Stimulated activated CD4-positive, alpha-beta T cell treated with anti-CD3 and anti-CD28 coated beads, Interleukin-15, amount 100 ng/mL, for 1 hour (primary cell): ENCODE results near the gene SPATA24.
"Not testable (repeated sequence)": the region's sequence is repeated elsewhere in the genome, so short reads cannot be mapped to it uniquely, and the experiment has no call there.

Experiments used
- DNase-seq, 2 donors: peaks; one replicate each; pipeline ENCODE4 v3.0.0-alpha.2; 2020; ENCODE audit warnings: low read depth in 1 of 2, low spot score in 1 of 2

SPATA24 gene

DNA sequence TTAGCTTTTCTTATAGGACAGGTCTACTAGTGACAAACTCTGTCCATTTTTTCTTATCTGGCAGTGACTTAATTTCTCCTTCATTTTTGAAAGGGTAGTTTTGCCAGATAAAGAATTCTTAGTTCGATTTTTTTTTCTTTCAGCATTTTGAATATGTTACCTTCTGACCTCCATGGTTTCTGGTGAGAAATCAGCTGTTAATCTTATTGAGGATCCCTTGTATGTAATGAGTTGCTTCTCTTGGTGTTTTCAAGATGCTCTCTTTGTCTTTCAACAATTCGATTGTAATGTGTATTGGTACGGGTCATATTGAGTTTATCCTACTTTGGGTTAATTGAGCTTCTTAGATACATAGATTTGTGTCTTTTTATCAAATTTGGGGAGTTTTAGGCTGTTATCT is 49.7 kb downstream of the SPATA24 start:
- no peak for DNase-seq

- not testable (repeated sequence) for DNase-seq
Observed at GRCh38 chr5:139347863-139348262, 56.0 kb downstream of the SPATA24 start.
